ENCODE data around the gene YIPF7.
A peak's percentile ranks its signal among the peaks of the same experiment; 100 is the strongest.

The YIPF7 gene

GRCh38 chr4:44678094-44679041 is 26.9 kb upstream of the YIPF7 start, which contains the start of gene GUF1:
Gene GUF1, plus strand, starts transcription at chr4:44678420. Its CDS starts 203 bp downstream, at chr4:44678623.
- TF ChIP-seq CTCF (IDR thresholded peaks at IDR 0.05) = no peak
- Histone ChIP-seq H3K27ac (peak within 1 kb of the TSS; percentile 88 to 90), H3K4me3 (peak within 1 kb of the TSS; percentile 74 to 88), H3K9me3 (no peaks in the 10 kb centered on the region), H3K36me3 (peaks cover 3 to 13% (median 8%) of the 10 kb centered on the region in 3 donors), H3K4me1 (peaks cover 0 to 15% (median 7%) of the 10 kb centered on the region in 4 donors), H3K27me3 (no peaks in the 10 kb centered on the region)
- intact Hi-C loops (cut with DNase I; ENCODE audit: low total_unique reads) = no loop called here
- peak; percentile 85 to 91 for DNase-seq

GRCh38 chr4:44675366-44675765 is 23.9 kb upstream of the YIPF7 start:
- intact Hi-C loops (cut with DNase I; ENCODE audit: low total_unique reads) = no loop called here
- Histone ChIP-seq H3K27me3 (no peaks in the 10 kb centered on the region), H3K36me3 (no peaks in the 10 kb centered on the region), H3K4me1 (peaks cover 0 to 15% (median 5%) of the 10 kb centered on the region in 4 donors), H3K27ac (no peak overlapping the region), H3K9me3 (no peaks in the 10 kb centered on the region), H3K4me3 (no peak overlapping the region)
- no peak for DNase-seq
- no peak for TF ChIP-seq CTCF (IDR thresholded peaks at IDR 0.05)

- H3K27ac ChIP-seq = no peak overlapping the region
These were observed 23.0 kb upstream of the YIPF7 start for GRCh38 chr4:44674471-44674870.

GRCh38 chr4:44671636-44672035 is 20.2 kb upstream of the YIPF7 start:
- no peaks in the 10 kb centered on the region for H3K27me3 ChIP-seq
- no peak overlapping the region for H3K4me3 ChIP-seq
- H3K4me1 ChIP-seq = no peaks in the 10 kb centered on the region
- no peak overlapping the region for H3K27ac ChIP-seq
- H3K9me3 ChIP-seq = no peaks in the 10 kb centered on the region
- no peak for DNase-seq
- no peaks in the 10 kb centered on the region for H3K36me3 ChIP-seq
- intact Hi-C loops (cut with DNase I; ENCODE audit: low total_unique reads) = no loop called here
- TF ChIP-seq CTCF (IDR thresholded peaks at IDR 0.05) = no peak

More at GRCh38 chr4:44674471-44674870, 23.0 kb upstream of the YIPF7 start:
- no peaks in the 10 kb centered on the region for H3K36me3 ChIP-seq
- H3K4me3 ChIP-seq = no peak overlapping the region
- H3K9me3 ChIP-seq = no peaks in the 10 kb centered on the region
- TF ChIP-seq CTCF (IDR thresholded peaks at IDR 0.05) = no peak
- no peaks in the 10 kb centered on the region for H3K27me3 ChIP-seq
- DNase-seq = no peak
- peaks cover 0 to 6% (median 5%) of the 10 kb centered on the region in 4 donors for H3K4me1 ChIP-seq
- intact Hi-C loops (cut with DNase I; ENCODE audit: low total_unique reads) = no loop called here

GRCh38 chr4:44670506-44671199 is 19.2 kb upstream of the YIPF7 start:
- H3K36me3 ChIP-seq = no peaks in the 10 kb centered on the region
- no peak overlapping the region for H3K27ac ChIP-seq
- H3K4me1 ChIP-seq = no peaks in the 10 kb centered on the region
- H3K9me3 ChIP-seq = no peaks in the 10 kb centered on the region
- intact Hi-C loops (cut with DNase I; ENCODE audit: low total_unique reads) = no loop called here
- DNase-seq = no peak
- no peak for TF ChIP-seq CTCF (IDR thresholded peaks at IDR 0.05)
- no peak overlapping the region for H3K4me3 ChIP-seq
- H3K27me3 ChIP-seq = no peaks in the 10 kb centered on the region

All from tibial artery (tissue), 4 donors.